GM12878 (cell line): ENCODE measurements around the gene ABTB1. TPM values are rescaled to one million over a fixed set of nuclear protein-coding genes. Genes with fewer than 3 reads are reported as not detected.

Experiments
- ATAC-seq: fragments of 200-7000 bp; cut with Tn5 transposase; 3 replicates; pipeline ENCODE4 v1.9.1; 2020; ENCODE audit warnings: mild to moderate bottlenecking, moderate library complexity
- BruUV-seq: library from RNA; stranded (reverse); fragments of 400-500 nt; replicated peaks from 2 replicates; lab custom pipeline; 2021; lab: Mats Ljungman, UMichigan
- CTCF ChIA-PET: fragments of 300-600 bp; sonication (Branson Sonifier 250); formaldehyde crosslinking; extraction: SDS; loops from one replicate; lab custom pipeline; 2021; ENCODE audit warnings: inconsistent platforms; lab: Yijun Ruan, JAX
- POLR2A ChIA-PET: fragments of 350-600 bp; formaldehyde crosslinking; extraction: SDS; loops from one replicate; lab custom pipeline; 2021; ENCODE audit warnings: inconsistent platforms; lab: Charles Lee
- RAD21 ChIA-PET: fragments of 300-600 bp; sonication (Branson Sonifier 250); formaldehyde crosslinking; loops from one replicate; lab custom pipeline; 2023; ENCODE audit warnings: antibody characterized with exemption; ENCODE audit not compliant: unreplicated experiment; lab: Charles Lee
- SMC1A ChIA-PET: fragments of 300-600 bp; sonication (Branson Sonifier 250); formaldehyde crosslinking; loops from one replicate; lab custom pipeline; 2023; ENCODE audit not compliant: unreplicated experiment, uncharacterized antibody; lab: Charles Lee
- DNase-seq: peaks from one replicate; pipeline ENCODE4 v3.0.0-alpha.2; 2011; ENCODE audit warnings: low read depth, low spot score
- FAIRE-seq: peaks from 3 replicates; lab custom pipeline; 2011; peaks lifted over from hg19 to GRCh38; lab: Jason Lieb, UNC
- H2AFZ ChIP-seq: 2 replicates; pipeline ENCODE4 v1.6.0; 2011; ENCODE audit warnings: low read depth, low read length, control low read depth; ENCODE audit not compliant: control insufficient read depth
- H3K27ac ChIP-seq: 2 replicates; pipeline ENCODE4 v1.5.1; 2011; ENCODE audit warnings: control low read depth; ENCODE audit not compliant: control insufficient read depth, insufficient read depth
- H3K27me3 ChIP-seq, 2 experiments: replicated peaks in 1 of 2; 2 replicates each; pipeline versions ENCODE4 v1.6.0 to v1.6.1; 2011; ENCODE audit warnings: low read length in 1 of 2; ENCODE audit not compliant: control insufficient read depth in 2 of 2, insufficient read depth in 2 of 2
- H3K36me3 ChIP-seq, 2 experiments: 2 replicates each; pipeline ENCODE4 v1.5.1; 2011; ENCODE audit warnings: low read length in 1 of 2; ENCODE audit not compliant: control insufficient read depth in 2 of 2, insufficient read depth in 2 of 2
- H3K4me1 ChIP-seq: 2 replicates; pipeline ENCODE4 v1.6.1; 2011; ENCODE audit warnings: mild to moderate bottlenecking, low read length, moderate library complexity, mixed read lengths; ENCODE audit not compliant: control insufficient read depth, insufficient read depth
- H3K4me2 ChIP-seq: 2 replicates; pipeline ENCODE4 v1.6.0; 2011; ENCODE audit warnings: control low read depth; ENCODE audit not compliant: control insufficient read depth, insufficient read depth
- H3K4me3 ChIP-seq: fragments of 200-600 bp; sonication (generic); 2 replicates; pipeline ENCODE4 v1.5.1; 2016
- H3K79me2 ChIP-seq: 2 replicates; pipeline ENCODE4 v1.6.0; 2011; ENCODE audit warnings: low read length; ENCODE audit not compliant: control insufficient read depth, insufficient read depth
- H3K9ac ChIP-seq: 2 replicates; pipeline ENCODE4 v1.8.0; 2011; ENCODE audit warnings: low read length, control low read depth, mixed read lengths; ENCODE audit not compliant: control insufficient read depth, insufficient read depth
- H3K9me3 ChIP-seq: replicated peaks from 3 replicates; pipeline ENCODE4 v1.5.1; 2011; ENCODE audit warnings: mild to moderate bottlenecking, low read length; ENCODE audit not compliant: control insufficient read depth, insufficient read depth
- H4K20me1 ChIP-seq: 2 replicates; pipeline ENCODE4 v1.6.0; 2011; ENCODE audit not compliant: control insufficient read depth, insufficient read depth
- CHD1 ChIP-seq: IDR thresholded peaks from 2 replicates; pipeline ENCODE4 v1.6.1; 2012; ENCODE audit warnings: low read depth, low read length, improper control_type of control experiment
- CREB1 ChIP-seq: IDR thresholded peaks from 2 replicates; pipeline ENCODE4 v1.6.1; 2012; ENCODE audit warnings: low read depth, mild to moderate bottlenecking, inconsistent platforms
- CREM ChIP-seq: IDR thresholded peaks from 2 replicates; pipeline ENCODE4 v1.6.1; 2014; ENCODE audit warnings: antibody characterized with exemption, low read depth
- EED ChIP-seq: sonication (generic); IDR thresholded peaks from 2 replicates; pipeline ENCODE4 v1.6.1; 2016; ENCODE audit warnings: antibody characterized with exemption, low read depth
- HCFC1 ChIP-seq: fragments of 150-350 bp; IDR thresholded peaks from 2 replicates; pipeline ENCODE4 v1.6.1; 2014; ENCODE audit warnings: low read length
- MYB ChIP-seq: fragments of 150-350 bp; IDR thresholded peaks from 2 replicates; pipeline ENCODE4 v1.6.1; 2014; ENCODE audit warnings: mild to moderate bottlenecking, low read depth, low read length, borderline replicate concordance
- NR2C1 ChIP-seq: fragments of 450-650 bp; IDR thresholded peaks from 2 replicates; pipeline ENCODE4 v1.6.1; 2017; ENCODE audit warnings: antibody characterized with exemption, mild to moderate bottlenecking, moderate library complexity
- RAD51 ChIP-seq: fragments of 450-650 bp; IDR thresholded peaks from 2 replicates; pipeline ENCODE4 v1.6.1; 2016; ENCODE audit warnings: moderate library complexity, mild to moderate bottlenecking, inconsistent platforms
- SMAD5 ChIP-seq: IDR thresholded peaks from 2 replicates; pipeline ENCODE4 v1.6.1; 2016; ENCODE audit warnings: antibody characterized with exemption, low read depth
- SPI1 ChIP-seq: IDR thresholded peaks from 2 replicates; pipeline ENCODE4 v1.6.1; 2011; ENCODE audit warnings: low read depth, mild to moderate bottlenecking, low read length, moderate library complexity, borderline replicate concordance; ENCODE audit not compliant: insufficient read depth
- TCF7 ChIP-seq: IDR thresholded peaks from 2 replicates; pipeline ENCODE4 v1.6.1; 2014; ENCODE audit warnings: antibody characterized with exemption, borderline replicate concordance
- WGBS: methylation state at CpG from one replicate; pipeline ENCODE4 v1.1.6; 2016; ENCODE audit warnings: low lambda C conversion rate; ENCODE audit not compliant: insufficient replicate concordance, insufficient coverage; ENCODE audit errors: missing lambda C conversion rate; 5-methylcytosine and 5-hydroxymethylcytosine counted together
- in situ Hi-C: fragments of 300-500 bp; cut with MboI; formaldehyde crosslinking; loops from 9 replicates; pipeline ENCODE4 v1.14.3; 2018; ENCODE audit warnings: mixed read lengths
- intact Hi-C: fragments of 100-400 bp; cut with micrococcal nuclease; formaldehyde crosslinking; loops from one replicate; pipeline ENCODE4 v1.14.2; 2022; ENCODE audit not compliant: unreplicated experiment
- polyA plus RNA-seq, 11 experiments: library from polyadenylated mRNA; depleted of rRNA in 4 of 11; unstranded in 6 of 11; stranded (reverse) in 5 of 11; fragments of >200 nt; fragmentation: Nextera tagmentation in 4 of 11; fragmentation: Illumina TruSeq in 1 of 11; extraction: Ambion mirVana in 4 of 11; extraction: Trizol in 1 of 11; gene quantifications; 1 replicate in 1 of 11; 2 replicates in 10 of 11; pipeline versions ENCODE4 v1.2.1 to v1.2.3, GENCODE V29; 2011 to 2016; ENCODE audit warnings: inconsistent platforms in 2 of 11, missing spikeins in 2 of 11, low read depth in 1 of 11
- total RNA-seq, 4 experiments: library from RNA; depleted of rRNA in 3 of 4; stranded (reverse); fragments of >200 nt in 3 of 4; fragmentation: Illumina TruSeq in 1 of 4; extraction: Trizol in 1 of 4; gene quantifications; 2 replicates each; pipeline versions ENCODE4 v1.2.1 to v1.2.3, GENCODE V29; 2013 to 2021
- TF ChIP-seq, protein P1 (sequence below): fragments of 450-650 bp; IDR thresholded peaks from 2 replicates; pipeline ENCODE4 v1.6.1; 2016; ENCODE audit warnings: mild to moderate bottlenecking

ABTB1 gene
- total and polyA plus RNA-seq, 10 of the 15 experiments (the other 5 are each of a cell fraction or from before 2014, with no cell fraction given), result 0.11 to 10.2 (median 7.1) TPM

DNA sequence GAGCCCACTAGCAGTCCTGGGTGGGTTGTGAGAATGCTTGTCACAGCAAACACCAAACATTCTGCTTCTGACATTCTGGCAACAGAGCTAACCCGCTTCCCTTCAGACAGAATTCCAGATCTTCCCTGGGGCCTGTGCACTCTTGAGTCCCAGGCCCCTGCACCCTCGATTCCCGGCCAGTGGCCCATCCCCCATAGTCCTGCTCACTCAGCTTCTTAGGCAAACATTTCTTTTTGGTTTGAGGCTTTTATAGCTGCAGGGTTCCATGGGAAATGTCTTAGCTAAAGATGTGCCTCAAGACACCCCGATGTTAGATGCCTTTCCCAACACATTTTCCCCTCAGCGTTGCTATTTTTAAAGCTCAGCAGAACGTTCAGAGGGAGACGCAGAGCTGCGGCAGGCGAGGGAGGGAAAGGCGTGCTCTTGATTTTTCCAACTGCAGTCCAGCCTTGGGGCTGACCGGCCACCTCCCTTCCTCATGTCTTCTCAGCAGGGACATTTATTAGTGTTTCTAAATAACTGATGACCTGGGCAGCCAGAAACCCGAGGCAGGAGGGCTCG is 35.2 kb downstream of the ABTB1 start:
- in situ Hi-C loops, result no loop called here
- no TSS peak for BruUV-seq
- ChIA-PET POLR2A (no interaction called here), RAD21 (interaction anchor here (1.0 kb wide), 1 partner anchor 253 kb away, joined by 3 read pairs; no protein-coding TSS in a partner anchor), SMC1A (interaction anchor here (0.9 to 1.0 kb wide), 2 partner anchors 42 to 81 kb away, joined by 3 read pairs; no protein-coding TSS in a partner anchor), CTCF (interaction anchor here (0.6 to 1.2 kb wide), 4 partner anchors 22 to 1319 kb away, joined by 3 read pairs; partner anchors contain the start of gene TPRA1)
- H3K4me2 ChIP-seq, result no peak overlapping the region
- peaks cover 26 to 36% of the 10 kb centered on the region in 2 experiments; a peak in 3 of 4 replicates for H3K36me3 ChIP-seq
- H3K9me3 ChIP-seq, result peaks cover 2% of the 10 kb centered on the region; the same call in 2 of the 3 replicates
- no peaks in the 10 kb centered on the region; the same call in none of the 2 replicates for H3K79me2 ChIP-seq
- H2AFZ ChIP-seq, result no peak overlapping the region
- FAIRE-seq (no peak), ATAC-seq (no peak), DNase-seq (no peak)
- H3K27me3 ChIP-seq, result no peaks in the 10 kb centered on the region
- no peak overlapping the region for H3K4me3 ChIP-seq
- no peak for TF ChIP-seq MYB
- TF ChIP-seq RAD51, result no peak
- TF ChIP-seq CREM, result no peak
- no peak for TF ChIP-seq HCFC1
- TF ChIP-seq SMAD5, result no peak
- no peak for TF ChIP-seq CHD1
- no peak for TF ChIP-seq TCF7
- no peak for TF ChIP-seq SPI1
- TF ChIP-seq CREB1, result no peak
- TF ChIP-seq EED, result no peak
- TF ChIP-seq NR2C1, result no peak
- TF ChIP-seq, protein P1, sequence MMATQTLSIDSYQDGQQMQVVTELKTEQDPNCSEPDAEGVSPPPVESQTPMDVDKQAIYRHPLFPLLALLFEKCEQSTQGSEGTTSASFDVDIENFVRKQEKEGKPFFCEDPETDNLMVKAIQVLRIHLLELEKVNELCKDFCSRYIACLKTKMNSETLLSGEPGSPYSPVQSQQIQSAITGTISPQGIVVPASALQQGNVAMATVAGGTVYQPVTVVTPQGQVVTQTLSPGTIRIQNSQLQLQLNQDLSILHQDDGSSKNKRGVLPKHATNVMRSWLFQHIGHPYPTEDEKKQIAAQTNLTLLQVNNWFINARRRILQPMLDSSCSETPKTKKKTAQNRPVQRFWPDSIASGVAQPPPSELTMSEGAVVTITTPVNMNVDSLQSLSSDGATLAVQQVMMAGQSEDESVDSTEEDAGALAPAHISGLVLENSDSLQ, result no peak
- H3K27ac ChIP-seq, result no peak overlapping the region
- intact Hi-C loops, result no loop called here
- WGBS, result 86% methylated on average over 13 of the region's 13 CpGs
- no peaks in the 10 kb centered on the region for H4K20me1 ChIP-seq
- H3K4me1 ChIP-seq, result no peaks in the 10 kb centered on the region
- no peak overlapping the region for H3K9ac ChIP-seq
